ENCODE data around the gene TMEM259.

TMEM259 gene

GRCh38 chr19:1020868-1021425 lies at the start of gene TMEM259:
Gene TMEM259, minus strand, starts transcription at chr19:1021123. Its CDS starts 127 bp downstream, at chr19:1020996.
- H3K4me1 ChIP-seq (ENCODE audit: control insufficient read depth, insufficient read depth, low read length): peaks cover 37% of the 10 kb centered on the region
- peak within 1 kb of the TSS; percentile 95 for H3K4me3 ChIP-seq (ENCODE audit: low read depth, low read length)
- H3K9ac ChIP-seq (ENCODE audit: low read length): peak within 1 kb of the TSS; percentile 91
- H3K27ac ChIP-seq (ENCODE audit: low read depth, low read length): peak within 1 kb of the TSS; percentile 98
- no peaks in the 10 kb centered on the region for H3K9me3 ChIP-seq (ENCODE audit: control insufficient read depth, insufficient read depth, low read depth, low read length)
- no peaks in the 10 kb centered on the region for H3K36me3 ChIP-seq (ENCODE audit: control insufficient read depth, insufficient read depth, low read length)
- no peaks in the 10 kb centered on the region for H3K27me3 ChIP-seq (ENCODE audit: control insufficient read depth, insufficient read depth, low read length)

GRCh38 chr19:1070576-1070930 lies 49.6 kb upstream of the TMEM259 start:
- H3K4me3 ChIP-seq (ENCODE audit: low read depth, low read length): peak overlapping the region; percentile 69
- peaks cover 17% of the 10 kb centered on the region for H3K4me1 ChIP-seq (ENCODE audit: control insufficient read depth, insufficient read depth, low read length)
- H3K9ac ChIP-seq (ENCODE audit: low read length): no peak overlapping the region
- H3K27ac ChIP-seq (ENCODE audit: low read depth, low read length): no peak overlapping the region
- H3K9me3 ChIP-seq (ENCODE audit: control insufficient read depth, insufficient read depth, low read depth, low read length): no peaks in the 10 kb centered on the region
- H3K36me3 ChIP-seq (ENCODE audit: control insufficient read depth, insufficient read depth, low read length): peaks cover 12% of the 10 kb centered on the region
- H3K27me3 ChIP-seq (ENCODE audit: control insufficient read depth, insufficient read depth, low read length): peaks cover 54% of the 10 kb centered on the region

- peaks cover 9% of the 10 kb centered on the region for H3K36me3 ChIP-seq (ENCODE audit: control insufficient read depth, insufficient read depth, low read length)
- peaks cover 58% of the 10 kb centered on the region for H3K27me3 ChIP-seq (ENCODE audit: control insufficient read depth, insufficient read depth, low read length)
- H3K27ac ChIP-seq (ENCODE audit: low read depth, low read length): no peak overlapping the region
- no peaks in the 10 kb centered on the region for H3K9me3 ChIP-seq (ENCODE audit: control insufficient read depth, insufficient read depth, low read depth, low read length)
- H3K4me1 ChIP-seq (ENCODE audit: control insufficient read depth, insufficient read depth, low read length): peaks cover 25% of the 10 kb centered on the region
- no peak overlapping the region for H3K9ac ChIP-seq (ENCODE audit: low read length)
- no peak overlapping the region for H3K4me3 ChIP-seq (ENCODE audit: low read depth, low read length)
Measured at GRCh38 chr19:1069009-1069779, 48.3 kb upstream of the TMEM259 start.

GRCh38 chr19:1068009-1069001 lies 47.4 kb upstream of the TMEM259 start:
- peaks cover 58% of the 10 kb centered on the region for H3K27me3 ChIP-seq (ENCODE audit: control insufficient read depth, insufficient read depth, low read length)
- H3K27ac ChIP-seq (ENCODE audit: low read depth, low read length): no peak overlapping the region
- no peak overlapping the region for H3K9ac ChIP-seq (ENCODE audit: low read length)
- no peak overlapping the region for H3K4me3 ChIP-seq (ENCODE audit: low read depth, low read length)
- H3K4me1 ChIP-seq (ENCODE audit: control insufficient read depth, insufficient read depth, low read length): peaks cover 33% of the 10 kb centered on the region
- H3K9me3 ChIP-seq (ENCODE audit: control insufficient read depth, insufficient read depth, low read depth, low read length): no peaks in the 10 kb centered on the region
- peaks cover 1% of the 10 kb centered on the region for H3K36me3 ChIP-seq (ENCODE audit: control insufficient read depth, insufficient read depth, low read length)

- H3K9me3 ChIP-seq (ENCODE audit: control insufficient read depth, insufficient read depth, low read depth, low read length): no peaks in the 10 kb centered on the region
- no peaks in the 10 kb centered on the region for H3K36me3 ChIP-seq (ENCODE audit: control insufficient read depth, insufficient read depth, low read length)
- no peak overlapping the region for H3K9ac ChIP-seq (ENCODE audit: low read length)
- H3K27me3 ChIP-seq (ENCODE audit: control insufficient read depth, insufficient read depth, low read length): peaks cover 58% of the 10 kb centered on the region
- H3K4me3 ChIP-seq (ENCODE audit: low read depth, low read length): peak overlapping the region; percentile 64
- H3K27ac ChIP-seq (ENCODE audit: low read depth, low read length): no peak overlapping the region
- peaks cover 35% of the 10 kb centered on the region for H3K4me1 ChIP-seq (ENCODE audit: control insufficient read depth, insufficient read depth, low read length)
Measured at GRCh38 chr19:1067341-1067957, 46.5 kb upstream of the TMEM259 start.

- Histone ChIP-seq H3K4me1 (ENCODE audit: control insufficient read depth, insufficient read depth, low read length) (peaks cover 39% of the 10 kb centered on the region), H3K27ac (ENCODE audit: low read depth, low read length) (no peak within 1 kb of the TSS; the same call in 1 of the 2 replicates), H3K9ac (ENCODE audit: low read length) (peak within 1 kb of the TSS; percentile 61), H3K27me3 (ENCODE audit: control insufficient read depth, insufficient read depth, low read length) (peaks cover 52% of the 10 kb centered on the region), H3K36me3 (ENCODE audit: control insufficient read depth, insufficient read depth, low read length) (no peaks in the 10 kb centered on the region), H3K4me3 (ENCODE audit: low read depth, low read length) (peak within 1 kb of the TSS; percentile 64), H3K9me3 (ENCODE audit: control insufficient read depth, insufficient read depth, low read depth, low read length) (no peaks in the 10 kb centered on the region)
Measured at GRCh38 chr19:1066748-1067340, 45.9 kb upstream of the TMEM259 start, which contains the start of gene ARHGAP45. Gene ARHGAP45, plus strand, starts transcription at chr19:1067167. Its CDS starts 239 bp downstream, at chr19:1067406.

GRCh38 chr19:1066251-1066747 lies 45.4 kb upstream of the TMEM259 start:
- Histone ChIP-seq H3K9ac (ENCODE audit: low read length) (peak overlapping the region; percentile 61), H3K9me3 (ENCODE audit: control insufficient read depth, insufficient read depth, low read depth, low read length) (no peaks in the 10 kb centered on the region), H3K4me3 (ENCODE audit: low read depth, low read length) (peak overlapping the region; percentile 64), H3K27ac (ENCODE audit: low read depth, low read length) (no peak overlapping the region; the same call in 1 of the 2 replicates), H3K27me3 (ENCODE audit: control insufficient read depth, insufficient read depth, low read length) (peaks cover 47% of the 10 kb centered on the region), H3K36me3 (ENCODE audit: control insufficient read depth, insufficient read depth, low read length) (no peaks in the 10 kb centered on the region), H3K4me1 (ENCODE audit: control insufficient read depth, insufficient read depth, low read length) (peaks cover 39% of the 10 kb centered on the region)

GRCh38 chr19:1065606-1066109 lies 44.7 kb upstream of the TMEM259 start:
- Histone ChIP-seq H3K27me3 (ENCODE audit: control insufficient read depth, insufficient read depth, low read length) (peaks cover 40% of the 10 kb centered on the region), H3K9me3 (ENCODE audit: control insufficient read depth, insufficient read depth, low read depth, low read length) (no peaks in the 10 kb centered on the region), H3K36me3 (ENCODE audit: control insufficient read depth, insufficient read depth, low read length) (no peaks in the 10 kb centered on the region), H3K27ac (ENCODE audit: low read depth, low read length) (no peak overlapping the region; the same call in 1 of the 2 replicates), H3K4me3 (ENCODE audit: low read depth, low read length) (peak overlapping the region; percentile 57; the same call in 1 of the 2 replicates), H3K4me1 (ENCODE audit: control insufficient read depth, insufficient read depth, low read length) (peaks cover 35% of the 10 kb centered on the region), H3K9ac (ENCODE audit: low read length) (peak overlapping the region; percentile 61)

GRCh38 chr19:1064661-1065605 lies 44.0 kb upstream of the TMEM259 start:
- no peaks in the 10 kb centered on the region for H3K9me3 ChIP-seq (ENCODE audit: control insufficient read depth, insufficient read depth, low read depth, low read length)
- peaks cover 36% of the 10 kb centered on the region for H3K27me3 ChIP-seq (ENCODE audit: control insufficient read depth, insufficient read depth, low read length)
- peak overlapping the region; percentile 39 for H3K9ac ChIP-seq (ENCODE audit: low read length)
- H3K36me3 ChIP-seq (ENCODE audit: control insufficient read depth, insufficient read depth, low read length): no peaks in the 10 kb centered on the region
- H3K4me1 ChIP-seq (ENCODE audit: control insufficient read depth, insufficient read depth, low read length): peaks cover 35% of the 10 kb centered on the region
- H3K27ac ChIP-seq (ENCODE audit: low read depth, low read length): no peak overlapping the region
- H3K4me3 ChIP-seq (ENCODE audit: low read depth, low read length): peak overlapping the region; percentile 57
